ENCODE measurements around the gene PTPN1. TPM values are rescaled to one million over a fixed set of nuclear protein-coding genes. Genes with fewer than 3 reads are reported as not detected.

The PTPN1 gene
- total RNA-seq, 4 donors from 2014 or later: 19.9 to 31.4 (median 23.2) TPM

GRCh38 chr20:50598074-50598473 lies 87.9 kb downstream of the PTPN1 start:
- no peak for TF ChIP-seq CTCF (IDR thresholded peaks at IDR 0.05; ENCODE audit: low read depth)

- TF ChIP-seq CTCF (IDR thresholded peaks at IDR 0.05; ENCODE audit: low read depth): no peak
Observed at GRCh38 chr20:50600281-50600895, 90.2 kb downstream of the PTPN1 start.

GRCh38 chr20:50601511-50602431 lies 91.6 kb downstream of the PTPN1 start:
- no peak for TF ChIP-seq CTCF (IDR thresholded peaks at IDR 0.05; ENCODE audit: low read depth)

- no peak for TF ChIP-seq CTCF (IDR thresholded peaks at IDR 0.05; ENCODE audit: low read depth)
Observed at GRCh38 chr20:50602432-50603088, 92.4 kb downstream of the PTPN1 start.

GRCh38 chr20:50604451-50604850 lies 94.3 kb downstream of the PTPN1 start:
- TF ChIP-seq CTCF (IDR thresholded peaks at IDR 0.05; ENCODE audit: low read depth): no peak

GRCh38 chr20:50605136-50605535 lies 95.0 kb downstream of the PTPN1 start:
- no peak for TF ChIP-seq CTCF (IDR thresholded peaks at IDR 0.05; ENCODE audit: low read depth)

- TF ChIP-seq CTCF (IDR thresholded peaks at IDR 0.05; ENCODE audit: low read depth): no peak
Observed at GRCh38 chr20:50607436-50607835, 97.3 kb downstream of the PTPN1 start.
